Activated T-cell treated with anti-CD3 and anti-CD28 coated beads for 48 hours (primary cell): ENCODE results near the gene FNIP1.
"Not testable (repeated sequence)": the region's sequence is repeated elsewhere in the genome, so short reads cannot be mapped to it uniquely, and the experiment has no call there.

Experiments
- DNase-seq: peaks from one replicate; pipeline ENCODE4 v3.0.0-alpha.2; 2020; ENCODE audit warnings: low read depth

Gene FNIP1

DNA sequence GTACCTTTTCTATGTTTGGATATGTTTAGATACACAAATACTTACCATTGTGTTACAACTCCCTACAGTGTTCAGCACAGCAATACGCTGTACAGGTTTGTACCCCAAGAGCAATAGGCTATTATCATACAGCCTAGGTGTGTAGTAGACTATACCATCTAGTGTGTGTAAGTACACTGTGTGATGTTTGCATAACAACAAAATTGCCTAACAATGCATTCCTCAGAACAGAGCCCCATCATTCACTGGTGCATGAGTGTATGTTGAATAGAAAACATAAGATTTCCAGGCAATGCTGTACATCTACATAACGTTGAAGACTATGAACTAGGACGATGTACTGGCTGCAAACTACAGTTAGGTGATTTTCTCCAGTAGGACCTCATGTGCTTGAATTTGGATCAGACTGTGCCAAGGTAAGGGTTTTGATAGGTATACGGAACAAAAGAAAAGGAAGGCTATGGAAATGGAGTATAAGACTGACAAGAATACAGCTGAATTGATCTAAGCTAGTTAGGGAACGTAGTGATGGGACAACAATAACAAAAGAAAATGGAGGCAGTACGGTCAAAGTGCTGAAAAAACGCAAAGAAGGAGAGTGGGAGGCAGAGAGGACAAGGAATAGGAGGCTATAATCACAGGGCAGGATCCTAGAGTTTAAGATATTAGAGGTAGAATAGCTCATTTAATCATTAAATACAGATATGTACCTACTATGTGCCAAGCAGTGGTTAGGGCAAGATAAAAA is 46.9 kb downstream of the FNIP1 start:
- no peak for DNase-seq

DNA sequence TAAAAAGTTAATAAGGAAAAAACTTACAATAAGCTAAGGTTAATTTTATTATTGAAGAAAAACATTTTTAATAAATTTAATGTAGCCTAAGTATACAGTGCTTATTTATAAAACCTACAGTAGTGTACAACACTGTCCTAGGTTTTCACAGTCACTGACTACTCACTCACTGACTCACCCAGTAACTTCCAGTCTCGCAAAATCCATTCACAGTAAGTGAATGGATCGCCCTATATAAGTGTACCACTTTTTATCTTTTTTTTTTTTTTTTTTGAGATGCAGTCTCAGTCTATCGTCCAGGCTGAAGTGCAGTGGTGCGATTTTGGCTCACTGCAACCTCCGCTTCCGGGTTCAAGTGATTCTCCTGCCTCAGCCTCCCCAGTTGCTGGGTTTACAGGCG is 47.7 kb downstream of the FNIP1 start:
- no peak for DNase-seq

DNA sequence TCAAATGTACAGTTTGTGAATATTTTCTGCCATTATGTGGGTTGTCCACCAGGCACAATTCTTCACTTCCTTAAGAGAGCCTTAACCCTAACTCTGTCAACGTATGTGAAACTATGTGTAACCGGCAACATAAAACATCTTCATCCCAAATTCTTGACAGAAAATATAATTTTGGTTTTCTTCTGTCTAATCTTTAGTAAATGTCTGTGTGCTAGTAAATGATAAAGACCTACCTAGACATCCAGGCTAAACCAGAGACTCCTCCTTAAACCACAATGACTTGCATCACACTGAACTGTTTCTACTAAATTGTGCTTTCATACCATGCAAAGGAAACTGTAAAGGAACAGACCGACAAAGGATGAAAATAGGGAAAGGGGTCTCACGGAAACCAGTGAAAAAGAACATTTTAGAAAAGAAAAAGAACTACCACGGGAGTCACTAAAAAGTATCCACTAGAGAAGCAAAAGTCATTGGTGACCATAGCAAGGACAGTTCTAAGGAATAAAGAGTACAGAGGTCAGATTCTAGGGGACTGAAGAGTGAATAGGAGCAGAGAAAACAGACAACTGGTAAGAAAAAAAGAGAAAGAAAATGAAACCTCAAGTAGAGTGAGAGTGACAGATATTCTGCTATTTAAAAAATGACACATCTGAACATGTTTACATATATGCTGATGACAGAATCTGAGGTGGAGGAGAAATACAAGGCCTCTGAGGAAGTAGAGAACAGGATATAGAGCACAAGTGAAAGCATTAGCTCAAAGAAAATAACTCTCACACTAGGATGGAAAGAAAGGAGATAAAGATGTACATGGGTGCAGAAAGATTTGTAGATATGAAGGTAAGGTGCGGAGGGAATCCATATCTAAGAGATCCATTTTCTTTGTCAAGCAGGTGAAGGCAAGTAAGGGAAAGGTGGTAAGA is 49.4 kb downstream of the FNIP1 start:
- DNase-seq: no peak

DNA sequence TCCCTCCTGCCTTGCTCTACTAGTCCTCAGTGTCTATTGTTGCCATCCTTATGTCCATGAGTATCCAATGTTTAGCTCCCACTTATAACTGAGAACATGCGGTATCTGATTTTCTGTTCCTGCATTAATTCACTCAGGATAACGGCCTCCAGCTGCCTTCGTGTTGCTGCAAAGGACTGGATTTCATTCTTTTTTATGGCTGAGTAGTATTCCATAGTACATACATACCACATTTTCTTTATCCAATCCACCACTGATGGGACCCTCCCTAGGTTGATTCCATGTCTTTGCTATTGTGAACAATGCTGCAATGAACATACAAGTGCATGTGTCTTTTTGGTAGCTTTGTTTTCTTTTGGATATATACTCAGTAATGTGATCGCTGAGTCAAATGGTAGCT is 50.4 kb downstream of the FNIP1 start:
- no peak for DNase-seq

DNA sequence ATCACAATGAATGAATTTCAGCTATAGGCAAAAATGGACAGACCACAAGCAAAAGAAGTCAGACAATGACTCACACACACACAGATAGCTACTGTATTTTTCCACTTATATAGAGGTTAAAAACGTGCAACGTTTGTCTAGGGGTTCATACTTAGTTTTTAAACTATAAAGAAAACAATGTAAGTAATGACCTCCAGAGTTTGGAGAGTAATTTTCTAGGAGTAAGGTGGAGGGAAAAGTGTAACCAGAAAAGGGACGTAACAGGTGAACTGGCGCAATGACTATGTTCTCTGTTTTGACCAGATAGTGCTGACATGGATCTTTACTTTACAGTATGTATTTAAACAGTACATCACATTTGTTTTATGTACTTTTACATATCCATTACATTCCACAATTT is 51.1 kb downstream of the FNIP1 start:
- no peak for DNase-seq

- DNase-seq: no peak
Measured at GRCh38 chr5:131745155-131745554, 51.7 kb downstream of the FNIP1 start.

GRCh38 chr5:131740477-131740876 is 56.3 kb downstream of the FNIP1 start:
- no peak for DNase-seq

DNA sequence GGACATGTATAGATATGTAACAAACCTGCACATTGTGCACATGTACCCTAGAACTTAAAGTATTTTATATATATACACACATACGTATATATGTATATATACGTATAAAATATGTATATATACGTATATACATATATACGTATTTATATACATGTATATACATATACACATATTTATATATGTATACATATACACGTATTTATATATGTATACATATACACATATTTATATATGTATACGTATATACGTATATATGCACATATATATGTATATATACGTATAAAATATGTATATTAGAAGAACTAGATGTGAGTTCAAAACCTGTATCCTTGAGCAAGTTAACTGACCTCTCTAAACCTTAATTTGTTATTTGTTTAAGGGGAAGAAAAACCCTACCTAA is 61.4 kb downstream of the FNIP1 start:
- DNase-seq: no peak

GRCh38 chr5:131734939-131735338 is 61.9 kb downstream of the FNIP1 start:
- DNase-seq: not testable (repeated sequence)

GRCh38 chr5:131729292-131729691 is 67.5 kb downstream of the FNIP1 start:
- DNase-seq: not testable (repeated sequence)

DNA sequence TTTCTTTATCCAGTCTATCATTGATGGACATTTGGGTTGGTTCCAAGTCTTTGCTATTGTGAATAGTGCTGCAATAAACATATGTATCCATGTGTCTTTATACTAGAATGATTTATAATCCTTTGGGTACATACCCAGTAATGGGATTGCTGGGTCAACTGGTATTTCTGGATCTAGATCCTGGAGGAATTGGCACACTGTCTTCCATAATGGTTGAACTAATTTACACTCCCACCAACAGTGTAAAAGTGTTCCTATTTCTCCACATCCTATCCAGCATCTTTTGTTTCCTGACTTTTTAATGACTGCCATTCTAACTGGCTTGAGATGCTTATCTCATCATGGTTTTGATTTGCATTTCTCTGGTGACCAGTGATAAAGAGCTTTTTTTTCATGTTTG is 72.7 kb downstream of the FNIP1 start:
- DNase-seq: not testable (repeated sequence)

- DNase-seq: no peak
Measured at GRCh38 chr5:131720714-131721113, 76.1 kb downstream of the FNIP1 start.

DNA sequence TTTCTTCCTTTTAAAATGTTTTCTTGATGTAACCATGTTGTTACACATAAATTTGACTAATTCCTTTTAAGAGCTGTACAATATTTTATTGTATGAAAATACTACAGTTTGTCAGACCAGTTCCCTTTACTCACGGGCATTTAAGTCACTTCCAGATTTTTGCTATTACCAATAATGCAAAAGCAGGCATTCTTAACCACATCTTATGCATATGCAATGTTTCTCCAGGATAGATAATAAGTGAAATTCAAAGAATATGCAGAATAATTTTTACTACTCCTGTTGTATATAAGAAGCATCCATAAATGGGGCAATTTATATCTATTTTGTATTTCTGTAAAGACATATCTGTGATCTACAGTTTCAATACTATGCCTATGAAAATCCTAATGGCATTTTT is 77.3 kb downstream of the FNIP1 start:
- DNase-seq: no peak

GRCh38 chr5:131718487-131719014 is 78.3 kb downstream of the FNIP1 start:
- no peak for DNase-seq

GRCh38 chr5:131717164-131717563 is 79.7 kb downstream of the FNIP1 start:
- DNase-seq: not testable (repeated sequence)

- DNase-seq: no peak
Measured at GRCh38 chr5:131716650-131717049, 80.2 kb downstream of the FNIP1 start.

- DNase-seq: no peak
Measured at GRCh38 chr5:131710391-131710790, 86.4 kb downstream of the FNIP1 start.

DNA sequence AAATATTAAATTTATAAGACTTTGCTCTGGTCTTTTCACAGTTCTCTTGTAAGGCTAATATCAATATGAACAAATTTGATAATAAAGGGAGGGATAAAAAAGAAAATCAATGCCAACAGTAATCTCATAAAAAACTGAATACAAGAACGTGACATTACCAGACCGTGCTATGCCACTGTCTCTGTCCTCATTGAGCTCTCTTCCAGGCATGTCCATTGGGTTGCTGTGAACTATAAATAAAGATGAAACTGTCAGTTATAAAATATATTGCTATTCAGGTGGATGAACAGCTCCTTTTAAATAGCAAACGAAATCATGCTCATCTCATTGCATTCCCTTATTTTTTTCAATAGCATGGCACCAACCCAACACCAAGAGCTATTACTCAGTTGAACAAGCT is 87.8 kb downstream of the FNIP1 start:
- no peak for DNase-seq

GRCh38 chr5:131706281-131706680 is 90.5 kb downstream of the FNIP1 start:
- no peak for DNase-seq

DNA sequence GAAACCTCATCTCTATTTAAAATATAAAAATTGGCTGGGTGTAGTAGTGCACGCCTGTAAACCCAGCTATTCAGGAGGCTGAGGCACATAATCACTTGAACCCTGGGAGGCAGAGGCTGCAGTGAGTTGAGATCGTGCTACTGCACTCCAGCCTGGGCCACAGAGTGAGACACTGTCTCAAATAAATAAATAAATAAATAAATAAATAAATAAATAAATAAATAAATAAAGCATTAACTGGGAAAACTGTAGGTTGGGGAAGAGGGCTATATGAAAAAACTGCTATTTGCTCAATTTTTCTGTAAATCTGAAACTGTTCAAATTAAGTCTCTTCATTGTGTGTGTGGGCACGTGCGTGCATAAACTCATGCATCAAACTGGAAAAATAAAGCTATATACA is 101.9 kb downstream of the FNIP1 start:
- no peak for DNase-seq

DNA sequence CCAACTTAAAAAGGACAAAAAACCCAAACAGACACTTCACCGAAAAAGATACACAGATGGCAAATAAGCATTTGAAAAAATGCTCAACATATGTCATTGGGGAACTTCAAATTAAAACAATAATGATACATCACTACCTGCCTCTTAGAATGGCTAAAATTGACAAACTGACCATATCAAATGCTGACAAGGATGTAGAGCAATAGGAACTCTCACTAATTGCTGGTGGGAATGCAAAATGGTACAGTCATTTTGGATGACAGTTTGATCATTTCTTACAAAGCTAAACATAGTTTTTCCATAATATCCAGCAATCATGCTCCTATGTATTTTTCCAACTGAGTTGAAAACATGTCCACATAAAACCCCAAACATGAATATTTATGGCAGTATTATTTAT is 102.9 kb downstream of the FNIP1 start:
- DNase-seq: no peak

GRCh38 chr5:131685516-131686171 is 111.2 kb downstream of the FNIP1 start:
- DNase-seq: no peak

- DNase-seq: no peak
Measured at GRCh38 chr5:131684595-131684994, 112.2 kb downstream of the FNIP1 start.
